GM19467 (cell line): Measurements from ENCODE around the gene DAB2.

Experiments
- ATAC-seq: cut with Tn5 transposase; IDR thresholded peaks from one replicate; pipeline ENCODE4 v1.9.1; 2021; ENCODE audit warnings: mild to moderate bottlenecking, moderate library complexity; ENCODE audit not compliant: unreplicated experiment

The DAB2 gene

GRCh38 chr5:39448506-39449128, 23.8 kb upstream of the DAB2 start:
- ATAC-seq: no peak

GRCh38 chr5:39447968-39448367, 23.2 kb upstream of the DAB2 start:
- no peak for ATAC-seq

- ATAC-seq: no peak
Observed at GRCh38 chr5:39447059-39447458, 22.3 kb upstream of the DAB2 start.

DNA sequence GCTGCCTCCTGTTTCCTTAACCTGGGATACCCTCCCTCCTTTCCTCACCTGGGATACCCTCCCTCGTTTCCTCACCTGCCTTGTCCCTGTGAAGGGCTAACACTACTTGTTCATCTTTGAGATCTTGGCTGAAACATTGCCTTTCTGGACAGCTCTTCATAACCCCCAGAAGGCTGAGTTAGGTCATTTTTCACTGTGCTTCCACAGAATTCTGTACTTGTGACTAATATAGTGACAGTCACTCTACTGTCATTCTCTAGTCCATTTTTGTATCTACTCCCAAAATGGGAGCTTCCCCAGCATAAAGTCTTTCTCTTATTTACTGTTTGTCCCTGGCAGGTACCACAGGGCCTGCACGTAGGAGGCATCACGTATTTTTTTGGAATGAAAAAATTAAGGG, 21.5 kb upstream of the DAB2 start:
- ATAC-seq: no peak

GRCh38 chr5:39443911-39444310, 19.1 kb upstream of the DAB2 start:
- no peak for ATAC-seq

GRCh38 chr5:39442991-39443390, 18.2 kb upstream of the DAB2 start:
- no peak for ATAC-seq

DNA sequence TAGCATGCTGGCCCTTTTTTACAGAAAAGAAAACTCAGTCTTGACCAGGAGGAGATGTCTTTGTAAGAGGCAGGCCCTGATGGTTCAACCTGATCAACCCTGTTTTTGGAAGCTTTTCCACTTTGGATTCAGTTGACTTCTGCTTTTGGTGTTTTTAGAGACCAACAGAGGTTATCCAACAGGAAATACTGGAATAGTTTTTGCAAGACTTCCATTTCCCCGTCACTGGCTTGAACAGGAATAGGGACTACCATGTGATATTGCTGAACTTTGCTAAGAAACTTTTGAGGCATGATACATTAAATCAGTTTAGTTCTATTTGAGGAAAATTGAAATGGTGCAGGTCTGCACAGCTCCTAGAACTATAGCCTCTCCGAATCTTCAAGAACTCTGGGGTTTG, 17.1 kb upstream of the DAB2 start:
- no peak for ATAC-seq

- no peak for ATAC-seq
Observed at GRCh38 chr5:39440958-39441624, 16.3 kb upstream of the DAB2 start.

- no peak for ATAC-seq
Observed at GRCh38 chr5:39440192-39440957, 15.6 kb upstream of the DAB2 start.

- no peak for ATAC-seq
Observed at GRCh38 chr5:39439582-39440162, 14.9 kb upstream of the DAB2 start.

DNA sequence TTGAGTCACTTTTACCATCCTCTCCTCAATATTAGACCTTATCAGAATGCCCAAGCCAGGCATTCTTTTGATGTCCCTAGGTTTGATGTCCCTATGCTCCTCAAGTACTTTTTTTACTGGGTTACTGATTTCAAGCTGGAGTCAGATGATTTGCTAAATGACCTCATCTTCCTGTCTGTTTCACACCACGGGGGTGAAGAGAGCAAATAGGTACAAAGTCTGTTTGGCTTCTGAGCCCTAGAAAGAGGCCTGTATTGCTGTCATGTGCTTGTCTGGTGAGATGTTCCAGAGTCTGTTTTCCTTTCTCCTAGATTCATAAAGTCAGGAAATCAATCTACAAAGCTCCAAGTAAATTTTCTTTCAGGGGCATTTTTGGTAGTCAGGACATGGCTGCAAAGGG, 12.7 kb upstream of the DAB2 start:
- ATAC-seq: no peak

DNA sequence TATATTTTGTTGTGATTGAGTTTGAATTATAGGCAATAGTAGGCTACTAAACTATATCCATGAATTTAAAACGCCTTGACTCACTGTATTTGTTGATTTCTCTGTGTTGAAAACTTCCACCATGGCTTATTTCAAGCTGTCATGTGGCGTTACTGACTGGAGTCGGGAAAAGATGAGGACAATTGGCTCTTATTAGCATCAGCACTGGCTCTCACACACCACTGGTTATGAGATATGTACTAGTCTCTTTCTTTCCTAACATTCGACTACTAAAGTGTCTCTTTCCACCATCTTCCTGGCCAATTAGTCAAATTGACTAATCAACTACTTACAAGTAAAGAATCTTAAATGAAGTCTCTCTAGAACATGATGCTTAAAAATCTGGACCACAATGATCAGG, 9.1 kb upstream of the DAB2 start:
- no peak for ATAC-seq

- no peak for ATAC-seq
Observed at GRCh38 chr5:39432696-39433530, 8.1 kb upstream of the DAB2 start.

DNA sequence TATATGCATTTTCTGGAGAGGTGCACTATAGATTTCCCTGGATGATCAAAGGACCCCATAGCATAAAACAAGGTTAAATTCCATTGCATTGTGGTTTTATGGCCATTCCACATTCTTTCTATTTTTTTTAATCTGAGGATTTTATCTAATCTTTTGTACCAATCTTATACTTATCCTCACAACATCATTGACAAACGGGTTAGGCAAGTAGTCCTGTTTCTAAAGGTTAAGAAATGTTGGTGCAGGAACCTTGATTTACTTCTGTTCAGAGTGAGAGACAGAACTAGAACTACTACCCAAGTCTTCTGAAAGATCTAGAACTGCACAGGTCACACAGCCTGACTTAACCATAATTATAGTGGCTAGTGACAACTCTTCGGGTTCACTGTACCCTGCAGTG, 5.7 kb upstream of the DAB2 start:
- no peak for ATAC-seq

DNA sequence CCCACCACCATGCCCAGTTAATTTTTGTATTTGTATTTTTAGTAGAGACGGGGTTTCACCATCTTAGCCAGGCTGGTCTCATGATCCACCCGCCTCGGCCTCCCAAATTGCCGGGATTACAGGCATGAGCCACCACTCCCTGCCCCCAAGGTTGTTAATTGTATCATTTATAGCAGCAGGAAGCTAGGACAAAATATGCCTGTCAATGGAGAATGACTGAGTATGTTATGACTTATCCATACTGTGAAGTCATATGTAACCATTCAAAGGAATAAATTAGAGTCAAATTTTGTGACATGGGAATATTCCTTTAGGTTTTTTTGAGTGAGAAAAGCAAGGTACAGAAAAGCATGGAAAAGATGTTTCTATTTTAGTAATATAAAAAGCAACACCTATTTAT, 3.9 kb upstream of the DAB2 start:
- ATAC-seq: no peak

- no peak for ATAC-seq
Observed at GRCh38 chr5:39427633-39428032, 2.9 kb upstream of the DAB2 start.

GRCh38 chr5:39427229-39427628, 2.4 kb upstream of the DAB2 start:
- no peak for ATAC-seq

DNA sequence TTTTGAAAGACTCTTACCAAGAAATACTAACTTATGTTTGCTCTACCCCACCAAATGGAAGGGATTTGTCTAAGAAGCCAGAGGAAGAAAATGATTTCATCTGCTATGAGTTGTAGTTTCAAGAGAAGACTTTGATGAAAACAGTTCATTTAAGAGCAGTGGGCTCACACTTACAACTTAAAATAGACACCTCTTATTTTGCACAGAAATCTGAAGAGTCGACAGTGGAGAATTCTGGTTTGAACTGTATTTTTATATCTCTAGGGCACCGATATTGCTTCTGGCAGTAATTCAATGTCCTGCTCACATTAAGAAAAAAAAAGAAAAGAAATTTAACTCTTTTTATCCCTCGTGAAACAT, 1.9 kb upstream of the DAB2 start:
- ATAC-seq: no peak

DNA sequence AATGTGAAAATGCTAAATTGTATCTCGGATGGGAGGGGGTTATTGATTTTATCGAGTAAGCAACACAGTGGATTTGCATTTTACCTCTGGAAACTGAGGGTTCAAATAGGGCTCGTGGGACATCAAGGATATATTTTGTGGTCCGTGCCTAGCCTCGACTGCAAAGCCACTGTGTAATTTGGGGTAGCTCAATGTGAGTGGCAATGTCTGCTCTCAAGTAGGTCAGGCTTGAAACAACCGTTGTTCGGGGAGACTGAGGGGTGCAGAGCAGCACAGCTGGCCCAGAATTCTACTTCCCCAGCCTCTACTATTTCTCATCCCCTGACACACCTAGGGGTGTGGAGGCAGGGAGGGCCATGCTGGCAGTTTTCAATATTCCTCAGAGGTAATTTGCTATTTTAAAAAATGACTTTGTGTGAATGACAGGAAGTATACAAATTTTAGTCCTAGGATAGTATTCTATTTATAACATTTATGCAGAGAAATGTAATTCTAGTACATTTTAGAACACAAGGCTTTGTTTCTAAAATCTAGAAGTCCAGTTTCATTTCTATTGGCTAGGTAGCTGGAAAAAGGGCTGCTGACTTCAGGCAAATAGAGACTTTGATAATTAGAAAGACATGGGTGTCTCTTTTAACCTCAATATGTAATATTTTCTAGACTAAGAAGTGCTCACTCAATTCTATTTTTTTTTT, 1.4 kb upstream of the DAB2 start:
- ATAC-seq: no peak

- ATAC-seq: no peak
Observed at GRCh38 chr5:39423331-39423751, 1.4 kb downstream of the DAB2 start.
